CD4-positive, alpha-beta memory T cell (primary cell): ENCODE measurements around the gene HLF. TPM values are rescaled to one million over a fixed set of nuclear protein-coding genes. Genes with fewer than 3 reads are reported as not detected.

ENCODE experiments used
- CTCF ChIA-PET: fragments of 350-600 bp; sonication (Branson Sonifier 250); formaldehyde crosslinking; loops from one replicate; lab custom pipeline; 2021; ENCODE audit warnings: inconsistent platforms; ENCODE audit not compliant: partially characterized antibody; lab: Charles Lee
- POLR2A ChIA-PET: fragments of 350-600 bp; sonication (Branson Sonifier 250); formaldehyde crosslinking; loops from one replicate; lab custom pipeline; 2021; ENCODE audit not compliant: partially characterized antibody; lab: Charles Lee
- DNase-seq, 5 donors: peaks; one replicate each; pipeline versions ENCODE4 v3.0.0 to v3.0.0-alpha.2; 2020 to 2022; ENCODE audit warnings: mixed read lengths in 1 of 5
- H3K27ac ChIP-seq: one replicate; pipeline ENCODE4 v1.7.0; 2013; ENCODE audit warnings: low read depth, low read length
- H3K27me3 ChIP-seq: 2 replicates; pipeline ENCODE4 v1.7.0; 2013; ENCODE audit warnings: mild to moderate bottlenecking, low read length, moderate library complexity; ENCODE audit not compliant: insufficient read depth
- H3K36me3 ChIP-seq: 2 replicates; pipeline ENCODE4 v1.7.0; 2013; ENCODE audit warnings: mild to moderate bottlenecking, low read length, moderate library complexity; ENCODE audit not compliant: insufficient read depth
- H3K4me1 ChIP-seq: 2 replicates; pipeline ENCODE4 v1.7.0; 2013; ENCODE audit warnings: mild to moderate bottlenecking, low read length, moderate library complexity; ENCODE audit not compliant: insufficient read depth
- H3K4me3 ChIP-seq, 2 donors: one replicate each; pipeline ENCODE4 v1.7.0; 2013; ENCODE audit warnings: low read length in 2 of 2, mild to moderate bottlenecking in 1 of 2
- H3K9me3 ChIP-seq, 2 donors: one replicate each; pipeline ENCODE4 v1.7.0; 2013; ENCODE audit warnings: low read length in 2 of 2, control low read depth in 1 of 2; ENCODE audit not compliant: control insufficient read depth in 1 of 2
- H3K27ac Mint-ChIP-seq, 7 donors: one replicate each; pipeline ENCODE4 v1.8.0; 2020 to 2021; ENCODE audit warnings: mixed read lengths in 7 of 7, mild to moderate bottlenecking in 6 of 7, inconsistent platforms in 3 of 7, moderate library complexity in 3 of 7
- H3K27me3 Mint-ChIP-seq, 2 donors: one replicate each; pipeline ENCODE4 v1.8.0; 2020 to 2021; ENCODE audit warnings: mixed read lengths in 2 of 2
- H3K36me3 Mint-ChIP-seq, 2 donors: one replicate each; pipeline ENCODE4 v1.8.0; 2020 to 2021; ENCODE audit warnings: mixed read lengths in 2 of 2, inconsistent platforms in 1 of 2, mild to moderate bottlenecking in 1 of 2
- H3K4me1 Mint-ChIP-seq, 4 donors: one replicate each; pipeline ENCODE4 v1.8.0; 2020 to 2021; ENCODE audit warnings: mixed read lengths in 4 of 4, mild to moderate bottlenecking in 1 of 4
- H3K4me3 Mint-ChIP-seq, 8 donors: one replicate each; pipeline ENCODE4 v1.8.0; 2020 to 2021; ENCODE audit warnings: mixed read lengths in 8 of 8, mild to moderate bottlenecking in 7 of 8, moderate library complexity in 6 of 8, inconsistent platforms in 3 of 8
- H3K9me3 Mint-ChIP-seq, 8 donors: one replicate each; pipeline ENCODE4 v1.8.0; 2020 to 2021; ENCODE audit warnings: mixed read lengths in 8 of 8, mild to moderate bottlenecking in 5 of 8, inconsistent platforms in 3 of 8, moderate library complexity in 1 of 8
- intact Hi-C: fragments of 100-400 bp; cut with micrococcal nuclease; formaldehyde crosslinking; loops from one replicate; pipeline ENCODE4 v1.15.1; 2023
- polyA plus RNA-seq, 2 donors: library from polyadenylated mRNA; unstranded; fragments of 300-500 nt; fragmentation: Illumina TruSeq; gene quantifications; one replicate each; pipeline ENCODE4 v1.2.3, GENCODE V29; 2021
- total RNA-seq, 2 experiments: library from RNA; stranded (reverse); gene quantifications; one replicate each; pipeline ENCODE4 v1.2.3, GENCODE V29; 2021

HLF gene
- total and polyA plus RNA-seq, 4 experiments from 2014 or later: 3.2 to 3.9 (median 3.6) TPM

DNA sequence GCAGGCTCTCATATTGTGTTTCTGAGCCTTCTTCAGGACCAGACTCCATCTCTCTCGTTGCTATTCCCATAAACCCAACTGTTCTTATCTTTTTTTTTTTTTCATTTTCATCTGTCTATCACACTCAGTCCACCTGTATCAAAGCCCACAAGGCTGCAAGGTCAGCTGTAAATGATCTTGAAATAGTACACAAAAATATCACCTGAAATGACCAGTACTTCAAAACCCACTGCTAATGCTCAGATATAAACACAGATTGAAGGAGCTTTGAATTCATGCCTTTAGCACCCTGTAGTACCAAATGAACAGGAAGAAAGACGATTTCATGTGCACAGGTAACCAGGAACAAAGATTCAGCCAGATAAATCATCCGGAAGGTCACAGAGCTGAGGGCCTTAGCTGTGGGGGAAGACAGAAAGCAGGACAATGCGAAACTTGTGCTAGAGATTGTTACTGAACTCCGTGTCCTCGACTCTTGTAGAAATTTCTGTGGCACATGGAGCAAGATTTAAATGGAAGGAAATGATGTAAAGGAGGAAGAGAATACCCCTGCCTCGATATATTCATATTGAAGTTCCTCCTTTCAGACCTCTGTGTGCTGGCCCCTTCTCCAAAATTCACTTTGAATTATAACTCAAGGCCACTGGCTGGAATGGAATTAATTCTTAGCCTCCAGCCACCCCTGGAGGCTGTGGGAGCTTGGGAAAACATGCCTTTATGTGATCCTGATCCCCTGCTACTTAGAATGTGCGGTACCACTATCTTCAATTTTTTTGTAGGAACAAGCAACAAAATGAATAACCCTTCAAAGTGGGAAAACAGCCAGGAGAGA, 4.1 kb downstream of the HLF start:
- no peak overlapping the region for H3K27ac ChIP-seq
- H3K27me3 ChIP-seq: no peaks in the 10 kb centered on the region
- ChIA-PET CTCF (interaction anchor here (0.8 to 6.9 kb wide), 2 partner anchors 26 to 30 kb away, joined by 3 to 109 read pairs; no protein-coding TSS in a partner anchor), POLR2A (interaction anchor here (2.5 kb wide), 1 partner anchor 31 kb away, joined by 7 read pairs; no protein-coding TSS in a partner anchor)
- H3K4me1 ChIP-seq: peaks cover 16% of the 10 kb centered on the region
- H3K9me3 ChIP-seq: no peaks in the 10 kb centered on the region
- peaks cover 0 to 1% (median 0%) of the 10 kb centered on the region in 8 donors for H3K9me3 Mint-ChIP-seq
- no peak overlapping the region for H3K4me3 ChIP-seq
- no peak for DNase-seq
- intact Hi-C loops: loop anchor here (10.0 kb wide), 1 partner anchor 214 kb away; no protein-coding TSS in a partner anchor
- peaks cover 8 to 14% of the 10 kb centered on the region in 2 donors for H3K36me3 Mint-ChIP-seq
- peak overlapping the region in 4 of 7 donors; percentile 11 to 77 (median 40) for H3K27ac Mint-ChIP-seq
- H3K4me1 Mint-ChIP-seq: peaks cover 23 to 61% (median 30%) of the 10 kb centered on the region in 4 donors
- peak overlapping the region in 1 of 8 donors; percentile 1 for H3K4me3 Mint-ChIP-seq
- peaks cover 0 to 5% of the 10 kb centered on the region in 2 donors for H3K27me3 Mint-ChIP-seq
- H3K36me3 ChIP-seq: no peaks in the 10 kb centered on the region

- H3K27ac ChIP-seq: no peak overlapping the region
- DNase-seq: no peak
- peaks cover 0 to 2% of the 10 kb centered on the region in 2 donors for H3K27me3 Mint-ChIP-seq
- no peaks in the 10 kb centered on the region for H3K27me3 ChIP-seq
- peaks cover 8 to 18% of the 10 kb centered on the region in 2 donors for H3K36me3 Mint-ChIP-seq
- no peak overlapping the region for H3K4me3 ChIP-seq
- peaks cover 0 to 1% (median 0%) of the 10 kb centered on the region in 8 donors for H3K9me3 Mint-ChIP-seq
- intact Hi-C loops: loop anchor here (10.0 kb wide), 1 partner anchor 215 kb away; no protein-coding TSS in a partner anchor
- peaks cover 8% of the 10 kb centered on the region for H3K4me1 ChIP-seq
- H3K4me1 Mint-ChIP-seq: peaks cover 16 to 53% (median 22%) of the 10 kb centered on the region in 4 donors
- no peak overlapping the region for H3K4me3 Mint-ChIP-seq
- no peaks in the 10 kb centered on the region for H3K36me3 ChIP-seq
- H3K9me3 ChIP-seq: no peaks in the 10 kb centered on the region
- peak overlapping the region in 1 of 7 donors; percentile 4 for H3K27ac Mint-ChIP-seq
- CTCF ChIA-PET: no interaction called here
- POLR2A ChIA-PET: interaction anchor here (1.4 to 2.5 kb wide), 2 partner anchors 31 to 32 kb away, joined by 3 to 7 read pairs; no protein-coding TSS in a partner anchor
These were observed 5.1 kb downstream of the HLF start for GRCh38 chr17:55269894-55270293.

- Mint-ChIP-seq H3K4me3 (no peak overlapping the region), H3K4me1 (peaks cover 14 to 46% (median 23%) of the 10 kb centered on the region in 4 donors), H3K27ac (no peak overlapping the region), H3K27me3 (peaks cover 0 to 2% of the 10 kb centered on the region in 2 donors), H3K9me3 (peaks cover 0 to 1% (median 0%) of the 10 kb centered on the region in 8 donors), H3K36me3 (peaks cover 8 to 18% of the 10 kb centered on the region in 2 donors)
- no peak overlapping the region for H3K27ac ChIP-seq
- intact Hi-C loops: no loop called here
- H3K4me3 ChIP-seq: no peak overlapping the region
- POLR2A ChIA-PET: interaction anchor here (1.4 kb wide), 1 partner anchor 33 kb away, joined by 3 read pairs; no protein-coding TSS in a partner anchor
- H3K36me3 ChIP-seq: no peaks in the 10 kb centered on the region
- CTCF ChIA-PET: interaction anchor here (1.1 to 1.3 kb wide), 2 partner anchors 23 to 279 kb away, joined by 3 to 5 read pairs; no protein-coding TSS in a partner anchor
- DNase-seq: no peak
- H3K9me3 ChIP-seq: no peaks in the 10 kb centered on the region
- H3K4me1 ChIP-seq: peaks cover 7% of the 10 kb centered on the region
- no peaks in the 10 kb centered on the region for H3K27me3 ChIP-seq
These were observed 6.4 kb downstream of the HLF start for GRCh38 chr17:55271223-55271571.

DNA sequence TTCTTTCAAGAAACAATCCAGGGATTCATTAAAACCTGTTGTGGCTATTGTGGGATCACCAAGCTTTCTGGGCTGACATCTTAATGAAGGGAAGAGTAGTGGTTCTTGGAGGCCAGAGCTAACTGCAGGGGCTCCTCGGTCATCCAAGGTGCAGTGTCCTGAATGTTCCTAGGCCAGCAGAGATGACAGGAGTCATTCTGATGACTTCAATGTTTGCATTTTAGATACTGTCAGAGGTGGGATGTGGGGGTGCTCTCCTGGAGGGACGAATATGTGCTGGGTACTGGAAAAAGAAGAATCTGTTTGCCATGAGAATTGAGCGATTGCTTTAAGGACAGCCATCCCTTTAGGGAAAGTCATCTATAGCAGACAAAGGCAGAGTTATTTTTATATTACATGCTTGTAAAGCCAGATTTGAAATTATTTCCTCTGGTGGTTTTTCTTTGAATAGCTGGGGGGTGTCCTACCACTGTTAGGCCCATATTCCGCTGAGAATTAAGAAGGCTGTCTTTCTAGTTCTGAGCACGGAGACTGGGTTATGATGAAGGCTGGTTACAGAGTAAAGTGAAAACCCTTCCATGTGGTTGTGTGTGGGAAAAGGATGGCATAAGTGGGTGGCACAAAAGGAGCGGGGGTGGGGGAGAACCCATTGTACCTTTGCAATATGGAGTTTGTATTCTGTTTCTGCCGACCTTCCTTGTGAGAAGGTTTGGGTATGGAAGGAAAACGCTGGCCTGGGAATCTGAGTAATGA, 7.4 kb downstream of the HLF start:
- Histone ChIP-seq H3K27ac (no peak overlapping the region), H3K9me3 (no peaks in the 10 kb centered on the region), H3K4me3 (no peak overlapping the region), H3K27me3 (no peaks in the 10 kb centered on the region), H3K4me1 (no peaks in the 10 kb centered on the region), H3K36me3 (no peaks in the 10 kb centered on the region)
- peaks cover 0 to 2% of the 10 kb centered on the region in 2 donors for H3K27me3 Mint-ChIP-seq
- peak overlapping the region in 2 of 8 donors; percentile 26 to 38 for H3K4me3 Mint-ChIP-seq
- DNase-seq: no peak
- H3K4me1 Mint-ChIP-seq: peaks cover 12 to 44% (median 21%) of the 10 kb centered on the region in 4 donors
- peaks cover 8 to 18% of the 10 kb centered on the region in 2 donors for H3K36me3 Mint-ChIP-seq
- ChIA-PET POLR2A (interaction anchor here (1.8 kb wide), 1 partner anchor 12 kb away, joined by 6 read pairs; no protein-coding TSS in a partner anchor), CTCF (interaction anchor here (1.3 kb wide), 1 partner anchor 22 kb away, joined by 5 read pairs; no protein-coding TSS in a partner anchor)
- intact Hi-C loops: no loop called here
- H3K9me3 Mint-ChIP-seq: peaks cover 0 to 1% (median 0%) of the 10 kb centered on the region in 8 donors
- peak overlapping the region in 4 of 7 donors; percentile 15 to 84 (median 60) for H3K27ac Mint-ChIP-seq

DNA sequence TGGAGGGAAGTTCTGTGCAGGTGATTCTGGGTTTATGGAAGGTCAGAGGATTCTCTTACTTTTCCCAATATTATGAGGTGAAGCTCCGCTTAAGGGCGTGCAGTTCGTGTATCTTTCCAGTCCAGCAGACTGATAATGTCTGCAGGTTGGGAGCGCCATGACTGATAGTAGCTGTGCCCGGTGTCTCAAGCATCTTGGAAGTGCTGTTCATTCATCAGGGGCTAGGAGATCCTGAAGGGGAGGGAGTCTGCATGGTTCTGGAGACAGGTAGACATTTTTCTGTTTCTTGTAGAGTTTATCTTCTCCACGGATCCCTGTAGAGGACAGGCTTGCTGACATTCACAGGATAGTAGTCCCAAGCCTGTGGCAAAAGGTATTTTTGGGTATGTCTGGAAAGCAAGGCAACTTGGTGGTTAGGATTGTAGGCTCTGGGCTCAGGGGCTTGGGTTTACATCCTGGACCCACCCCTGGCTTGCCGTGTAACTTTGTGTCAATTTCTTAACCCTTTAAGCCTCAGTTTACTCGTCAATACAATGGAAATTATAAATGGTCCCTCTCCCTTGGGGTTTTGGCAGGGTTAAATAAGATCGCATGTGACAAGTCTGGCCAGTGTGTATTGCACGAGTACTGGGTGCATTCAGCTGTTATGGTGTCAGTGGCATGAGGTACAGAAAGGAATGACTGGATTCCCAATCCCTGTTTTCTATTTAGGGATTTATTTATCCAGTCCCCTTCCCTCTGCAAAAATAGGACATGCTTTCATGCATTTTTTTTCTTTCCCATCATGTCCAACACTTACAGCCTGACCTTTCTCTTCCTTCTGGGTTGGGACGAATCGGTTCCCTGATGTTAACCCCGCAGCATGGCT, 8.2 kb downstream of the HLF start:
- H3K9me3 Mint-ChIP-seq: peaks cover 0 to 1% (median 0%) of the 10 kb centered on the region in 8 donors
- H3K27ac Mint-ChIP-seq: peak overlapping the region in 3 of 7 donors; percentile 15 to 84 (median 77)
- H3K27ac ChIP-seq: no peak overlapping the region
- no peaks in the 10 kb centered on the region for H3K4me1 ChIP-seq
- peaks cover 8 to 18% of the 10 kb centered on the region in 2 donors for H3K36me3 Mint-ChIP-seq
- H3K36me3 ChIP-seq: no peaks in the 10 kb centered on the region
- no peaks in the 10 kb centered on the region for H3K9me3 ChIP-seq
- no peak for DNase-seq
- peaks cover 0 to 2% of the 10 kb centered on the region in 2 donors for H3K27me3 Mint-ChIP-seq
- peaks cover 10 to 39% (median 20%) of the 10 kb centered on the region in 4 donors for H3K4me1 Mint-ChIP-seq
- no peaks in the 10 kb centered on the region for H3K27me3 ChIP-seq
- CTCF ChIA-PET: interaction anchor here (1.4 to 1.6 kb wide), 2 partner anchors 22 to 34 kb away, joined by 4 to 5 read pairs; no protein-coding TSS in a partner anchor
- H3K4me3 ChIP-seq: no peak overlapping the region
- intact Hi-C loops: no loop called here
- POLR2A ChIA-PET: interaction anchor here (0.8 to 1.8 kb wide), 2 partner anchors 7 to 11 kb away, joined by 4 to 6 read pairs; no protein-coding TSS in a partner anchor
- H3K4me3 Mint-ChIP-seq: peak overlapping the region in 2 of 8 donors; percentile 34 to 37
